Activated CD8-positive, alpha-beta memory T cell treated with anti-CD3 and anti-CD28 coated beads for 36 hours (primary cell): ENCODE measurements around the gene HIPK2. TPM values are rescaled to one million over a fixed set of nuclear protein-coding genes. Genes with fewer than 3 reads are reported as not detected.

Experiments
- CTCF ChIA-PET: fragments of 350-600 bp; sonication (Branson Sonifier 250); formaldehyde crosslinking; loops from one replicate; lab custom pipeline; 2021; ENCODE audit warnings: antibody characterized with exemption; lab: Charles Lee
- POLR2A ChIA-PET: fragments of 350-600 bp; sonication (Branson Sonifier 250); formaldehyde crosslinking; loops from one replicate; lab custom pipeline; 2021; ENCODE audit warnings: antibody characterized with exemption; lab: Charles Lee
- total RNA-seq, 2 experiments: library from RNA; stranded (reverse); gene quantifications; one replicate each; pipeline ENCODE4 v1.2.3, GENCODE V29; 2021

HIPK2 gene
- 10 to 100 TPM; 18.7 to 19.9 TPM for total RNA-seq

DNA sequence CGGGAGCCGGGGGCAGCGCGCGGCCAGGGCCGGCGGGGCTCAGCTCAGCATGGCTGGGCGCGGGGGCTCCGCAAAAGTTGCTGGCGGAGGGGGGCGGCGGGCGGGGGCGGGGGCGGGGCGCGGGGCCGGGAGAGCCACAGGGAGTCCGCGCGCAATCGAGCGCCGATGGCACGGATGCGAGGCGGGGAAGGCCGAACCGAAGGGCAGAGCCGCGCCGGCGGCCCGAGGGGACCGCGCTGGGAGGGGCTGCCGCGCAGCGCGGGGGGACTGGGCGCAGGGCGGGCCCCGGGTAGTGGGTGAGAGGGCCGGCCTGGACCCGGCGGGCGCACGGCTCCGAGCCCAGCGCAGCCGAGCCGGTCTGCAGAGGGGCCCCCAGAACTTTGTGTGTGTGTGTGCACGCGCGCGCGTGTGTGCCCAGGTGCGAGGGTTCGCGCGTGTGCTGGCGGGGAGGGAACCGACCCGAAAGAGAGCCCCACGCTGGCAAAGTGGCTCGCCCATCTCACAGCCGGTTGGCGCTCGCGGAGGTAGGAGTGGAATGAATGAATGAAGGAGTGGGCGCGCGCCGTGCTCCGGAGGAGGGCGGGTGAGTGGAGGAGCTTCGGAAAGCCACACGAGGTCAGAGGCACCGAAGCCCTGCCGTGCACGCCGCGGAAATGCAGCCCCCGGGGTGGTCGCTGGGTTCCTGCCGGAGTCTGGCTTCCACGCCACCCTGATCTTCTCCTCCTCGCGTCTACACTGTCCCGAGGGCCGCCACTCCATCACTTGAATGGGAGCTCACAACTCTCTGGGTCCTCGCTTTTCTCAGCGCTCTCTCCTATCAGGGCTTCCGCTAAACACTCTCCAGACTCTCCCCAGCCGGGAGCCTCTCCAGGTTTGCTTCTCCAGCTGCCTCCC lies at the start of gene HIPK2:
Gene HIPK2 (minus strand): TSS at position 51 of the 894 bp plus-strand sequence. CDS start 375 bp downstream, outside the sequence.
- ChIA-PET POLR2A (interaction anchor here (0.6 kb wide), 1 partner anchor 108 kb away, joined by 3 read pairs; no protein-coding TSS in a partner anchor), CTCF (interaction anchor here (1.2 to 2.2 kb wide), 2 partner anchors 10 to 132 kb away, joined by 4 to 10 read pairs; no protein-coding TSS in a partner anchor)

DNA sequence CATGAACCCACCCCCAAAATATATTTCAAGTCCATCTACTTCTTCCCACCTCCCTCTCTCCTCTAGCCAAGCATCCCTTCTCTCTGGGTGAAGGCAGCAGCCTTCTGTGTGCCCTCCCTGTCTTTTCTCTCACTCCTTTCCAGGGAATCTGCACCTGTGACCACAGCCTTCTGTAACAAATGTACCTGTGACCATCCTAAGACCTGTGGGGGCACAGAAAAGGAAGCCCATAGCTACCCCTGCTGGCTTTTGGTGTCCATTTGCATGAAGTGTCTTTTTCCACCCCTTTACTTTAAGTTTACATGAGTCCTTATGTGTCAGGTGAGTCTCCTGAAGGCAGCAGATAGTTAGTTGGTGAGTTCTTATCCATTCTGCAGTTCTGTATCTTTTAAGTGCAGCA lies 49.2 kb upstream of the HIPK2 start:
- ChIA-PET CTCF (no interaction called here), POLR2A (no interaction called here)

DNA sequence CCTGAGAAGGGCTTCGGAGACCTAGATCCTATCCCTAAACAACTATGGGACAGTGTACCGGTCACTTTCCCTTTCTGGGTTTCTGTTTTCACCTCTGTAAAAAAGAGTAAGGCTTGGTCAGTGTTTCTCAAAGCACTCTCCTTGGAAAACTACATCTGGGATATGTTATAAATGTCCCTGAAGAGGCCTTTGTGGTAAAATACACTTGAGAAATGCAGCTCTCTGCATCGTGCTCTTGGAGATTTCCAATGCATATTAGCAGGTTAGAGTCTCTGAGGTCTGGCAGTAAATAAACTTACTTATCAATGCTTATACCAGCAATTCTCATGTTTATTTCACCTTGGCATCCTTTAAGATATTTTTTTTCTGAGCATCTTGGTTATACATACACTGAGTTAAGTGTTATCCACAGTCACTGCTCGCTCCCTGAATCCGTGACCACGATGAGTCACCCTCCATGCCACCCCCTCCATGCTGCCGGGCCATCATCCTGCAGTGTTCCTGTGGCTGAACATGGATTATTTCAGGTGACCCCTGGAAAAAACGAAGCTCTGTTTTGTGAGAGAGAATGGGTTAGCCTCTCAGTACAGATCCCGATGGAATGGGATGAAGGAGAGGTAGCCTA lies 48.0 kb upstream of the HIPK2 start:
- ChIA-PET CTCF (no interaction called here), POLR2A (no interaction called here)

DNA sequence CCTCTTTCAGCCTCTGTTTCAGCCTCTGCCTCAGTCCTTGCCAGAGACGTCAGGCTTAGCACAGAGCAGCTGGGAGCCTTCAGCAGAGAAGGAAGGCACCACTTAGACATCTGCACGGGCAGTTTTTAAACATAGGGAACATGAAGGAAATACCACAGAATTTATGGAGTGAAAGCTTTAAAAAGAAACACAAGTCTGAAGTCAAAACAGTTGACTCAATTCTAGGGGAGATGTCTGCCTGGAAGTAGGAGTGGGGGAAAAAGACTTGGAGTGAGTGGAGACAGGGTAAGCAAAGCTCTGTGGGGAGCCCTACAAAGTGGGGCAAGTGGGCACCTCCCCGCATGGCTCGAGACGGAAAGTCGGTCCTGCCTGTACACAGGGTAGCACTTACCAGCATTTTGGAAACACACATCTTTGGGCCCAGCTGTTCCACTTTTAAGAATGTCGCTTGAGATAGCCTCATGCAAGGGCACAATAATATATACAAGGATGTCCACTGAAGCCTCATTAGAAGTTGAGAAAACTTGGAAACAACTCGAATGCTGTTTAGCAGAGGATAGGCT lies 46.2 kb upstream of the HIPK2 start:
- ChIA-PET CTCF (interaction anchor here (1.5 kb wide), 1 partner anchor 178 kb away, joined by 5 read pairs; no protein-coding TSS in a partner anchor), POLR2A (no interaction called here)

DNA sequence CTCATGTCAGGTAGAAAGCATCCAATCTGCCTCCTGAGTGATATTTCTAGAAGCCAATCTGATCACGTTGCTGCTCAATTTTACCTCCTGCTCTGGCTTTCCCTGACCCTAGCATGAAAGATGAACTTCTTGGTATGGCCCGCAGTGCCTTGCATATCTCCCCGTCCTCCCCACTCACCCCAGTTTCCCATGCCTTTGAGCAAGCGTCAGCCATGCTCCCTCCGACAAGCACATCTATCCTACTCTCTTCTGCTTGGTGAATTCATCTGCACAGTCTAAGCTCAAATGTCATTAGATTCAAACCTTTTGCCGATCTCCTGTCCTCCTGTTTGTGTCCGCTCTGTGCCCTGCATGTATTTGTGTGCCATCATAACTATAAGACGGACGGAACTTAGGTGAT lies 45.1 kb upstream of the HIPK2 start:
- ChIA-PET CTCF (interaction anchor here (1.5 kb wide), 1 partner anchor 177 kb away, joined by 5 read pairs; no protein-coding TSS in a partner anchor), POLR2A (no interaction called here)

DNA sequence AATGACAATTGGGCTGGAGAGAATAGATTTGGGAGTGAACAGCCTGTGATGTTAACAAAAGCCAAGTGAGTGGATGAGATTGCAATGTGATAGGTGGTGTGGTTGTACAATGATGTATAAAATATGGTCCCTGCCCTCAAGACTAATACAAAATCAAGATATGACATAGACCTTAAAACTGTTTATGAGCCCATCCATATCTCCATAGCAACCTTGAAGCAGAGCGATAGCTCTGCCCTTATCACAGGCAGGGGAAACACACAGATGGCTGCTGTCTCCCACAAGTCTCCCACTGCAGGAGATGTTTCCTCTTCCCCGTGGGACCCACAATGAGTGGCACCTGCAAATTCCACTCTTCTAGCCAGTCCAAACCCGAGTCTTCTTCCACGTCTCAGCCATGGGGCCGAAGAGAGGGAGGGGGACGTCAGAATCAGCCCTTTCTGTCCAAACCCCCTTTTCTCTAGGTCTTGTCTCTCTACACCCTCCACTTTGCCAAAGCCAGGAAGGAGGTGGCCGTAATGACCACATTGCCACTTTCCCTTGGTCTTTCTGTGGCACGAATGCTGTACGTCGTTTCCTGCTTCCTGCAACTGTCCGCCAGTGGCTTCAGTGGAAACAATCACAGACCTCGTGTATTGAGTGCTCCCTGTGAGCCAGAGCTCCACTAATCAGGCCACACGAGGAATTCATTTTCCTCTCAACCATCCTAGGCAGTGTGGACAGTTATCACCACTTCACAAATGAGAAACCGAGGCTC lies 43.7 kb upstream of the HIPK2 start:
- CTCF ChIA-PET = no interaction called here

DNA sequence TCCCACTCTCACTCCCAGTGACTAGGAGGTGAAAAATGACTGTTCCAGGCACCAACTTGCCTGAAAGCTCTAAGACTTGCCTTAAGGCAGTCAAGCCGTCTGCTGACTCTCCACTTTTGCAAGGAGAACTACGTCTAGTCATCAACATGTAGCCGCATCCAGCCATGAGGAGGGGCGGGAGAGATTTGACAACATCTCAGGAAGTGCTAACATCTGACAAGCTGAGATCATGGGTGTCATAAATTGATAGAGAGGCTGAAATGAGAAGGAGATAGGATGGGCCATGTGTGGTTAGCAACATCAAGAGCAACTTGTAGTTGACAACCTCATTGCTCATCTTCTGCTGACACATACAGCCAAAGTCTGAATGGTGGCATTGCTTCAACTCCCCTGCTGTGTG lies 42.3 kb upstream of the HIPK2 start:
- ChIA-PET CTCF (no interaction called here), POLR2A (no interaction called here)

More for the DNA sequence above, 43.7 kb upstream of the HIPK2 start:
- POLR2A ChIA-PET = no interaction called here

DNA sequence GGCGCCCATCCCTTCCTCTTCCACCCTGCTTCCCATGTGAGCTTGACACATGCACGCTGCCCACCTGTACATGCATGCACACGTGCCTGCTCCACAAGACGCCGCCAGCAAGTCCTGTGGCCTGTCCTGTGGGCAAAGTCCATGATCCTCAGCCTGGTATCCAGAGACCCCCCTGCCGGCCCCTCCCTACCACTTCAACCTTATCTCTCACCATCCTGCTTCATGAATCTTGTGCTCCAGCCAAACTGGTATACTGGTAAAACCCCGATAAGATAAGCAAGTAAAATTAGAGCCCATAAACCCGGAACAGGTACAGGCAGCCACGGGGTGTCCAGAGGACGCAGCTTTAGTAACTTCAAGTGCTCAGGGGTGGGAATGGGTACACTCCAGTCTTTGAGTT lies 39.5 kb upstream of the HIPK2 start:
- POLR2A ChIA-PET = interaction anchor here (0.6 to 0.7 kb wide), 2 partner anchors 62 to 196 kb away, joined by 3 read pairs; no protein-coding TSS in a partner anchor
- CTCF ChIA-PET = no interaction called here

DNA sequence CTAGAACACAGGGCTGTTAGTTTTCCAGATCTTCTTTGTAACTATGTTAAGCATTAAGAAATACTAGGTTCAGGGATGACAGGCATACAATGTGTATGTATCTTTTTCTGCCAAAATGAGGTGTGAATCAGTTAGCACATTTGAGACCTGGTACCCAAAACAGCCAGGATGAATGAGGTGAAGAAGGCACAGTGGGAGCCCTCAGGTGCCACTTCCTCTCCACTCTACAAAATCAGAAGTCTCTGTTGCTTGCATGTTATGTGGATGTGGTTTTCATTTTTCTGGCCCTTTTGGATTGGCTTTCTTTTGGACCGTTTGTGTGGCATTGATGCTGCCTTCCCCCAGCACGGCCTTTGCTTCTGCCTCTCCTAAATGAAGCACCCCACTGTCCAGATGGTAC lies 35.9 kb upstream of the HIPK2 start:
- ChIA-PET POLR2A (no interaction called here), CTCF (no interaction called here)

DNA sequence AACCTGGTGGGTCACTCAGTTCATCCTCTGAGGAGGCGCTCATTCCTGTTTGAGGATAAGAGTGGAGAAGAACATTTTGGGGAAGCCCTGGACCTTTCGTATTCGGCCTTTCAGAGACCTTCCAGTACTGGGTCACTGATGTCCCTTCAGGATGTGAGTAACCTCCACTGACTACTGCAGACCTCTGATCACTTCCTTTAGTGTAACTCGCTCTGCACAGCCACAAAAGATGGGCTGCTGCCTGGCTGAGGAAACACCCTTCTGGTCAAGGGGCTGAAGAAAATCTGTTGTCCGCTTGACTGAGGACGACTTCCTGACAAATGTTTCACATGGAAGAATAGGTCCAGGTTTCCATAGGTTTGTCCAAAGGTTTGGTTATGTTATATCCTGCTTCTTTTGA lies 35.4 kb upstream of the HIPK2 start:
- CTCF ChIA-PET = no interaction called here

DNA sequence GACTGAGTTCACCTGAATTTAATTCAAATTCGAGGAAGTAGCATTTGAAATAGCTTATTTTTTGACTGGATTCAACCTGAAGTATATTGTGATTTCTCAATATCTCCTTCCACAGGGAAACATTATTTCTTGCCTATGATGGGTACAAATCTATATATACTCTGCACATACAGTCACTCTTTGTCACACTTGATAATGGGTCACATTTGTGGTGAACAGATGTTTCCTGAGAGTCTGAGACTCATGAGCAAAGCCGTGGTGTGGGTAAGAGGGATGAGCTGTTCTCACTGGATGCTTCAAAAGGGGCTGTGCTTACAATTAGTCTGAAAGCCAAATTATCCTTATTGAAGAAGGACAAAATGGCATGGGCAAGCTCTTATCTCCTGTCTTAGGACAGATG lies 33.3 kb upstream of the HIPK2 start:
- ChIA-PET CTCF (no interaction called here), POLR2A (no interaction called here)

More for the DNA sequence above, 35.4 kb upstream of the HIPK2 start:
- POLR2A ChIA-PET = no interaction called here

DNA sequence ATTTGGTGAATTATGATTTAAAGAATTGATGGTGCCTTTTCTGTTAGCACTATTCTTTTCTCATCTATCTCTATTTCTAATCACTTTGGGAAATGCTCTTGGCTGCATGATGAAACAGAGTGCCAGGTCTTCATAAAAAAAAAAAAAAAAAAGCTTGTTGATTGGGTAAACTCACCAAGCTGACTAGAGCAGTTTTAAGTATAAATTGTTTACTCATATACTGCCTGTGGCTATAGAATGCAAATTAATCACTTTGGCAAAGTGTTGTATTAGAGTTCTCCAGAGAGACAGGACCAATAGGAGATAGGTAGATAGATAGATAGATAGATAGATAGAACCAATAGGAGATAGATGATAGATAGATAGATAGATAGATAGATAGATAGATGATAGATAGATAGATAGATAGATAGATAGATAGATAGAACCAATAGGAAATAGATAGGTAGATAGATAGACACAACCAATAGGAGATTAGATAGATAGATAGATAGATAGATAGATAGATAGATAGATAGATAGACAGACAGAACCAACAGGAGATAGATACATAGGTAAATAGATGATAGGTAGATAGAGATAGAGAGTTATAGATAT lies 31.1 kb upstream of the HIPK2 start:
- CTCF ChIA-PET = no interaction called here
- POLR2A ChIA-PET = interaction anchor here (0.6 kb wide), 1 partner anchor 924 kb away, joined by 4 read pairs; no protein-coding TSS in a partner anchor

DNA sequence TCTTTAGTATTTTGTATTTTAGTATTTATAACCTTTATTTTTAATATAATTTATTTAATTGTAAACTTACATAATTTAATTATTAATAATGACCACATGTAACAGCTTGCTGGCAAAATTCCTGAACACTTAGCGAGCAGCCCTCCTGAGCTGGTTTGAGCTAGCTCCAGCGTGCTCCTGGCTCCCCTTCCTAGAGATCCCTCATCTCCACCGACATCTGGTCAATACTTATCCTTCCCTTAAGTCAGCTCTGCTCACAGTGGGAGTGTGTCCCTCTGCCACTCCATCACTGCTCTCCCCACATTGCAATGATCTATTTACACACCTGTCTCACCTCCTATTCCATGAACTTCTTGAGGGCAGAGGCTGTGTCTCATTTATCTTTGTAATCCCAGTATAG lies 30.6 kb upstream of the HIPK2 start:
- ChIA-PET CTCF (no interaction called here), POLR2A (no interaction called here)

DNA sequence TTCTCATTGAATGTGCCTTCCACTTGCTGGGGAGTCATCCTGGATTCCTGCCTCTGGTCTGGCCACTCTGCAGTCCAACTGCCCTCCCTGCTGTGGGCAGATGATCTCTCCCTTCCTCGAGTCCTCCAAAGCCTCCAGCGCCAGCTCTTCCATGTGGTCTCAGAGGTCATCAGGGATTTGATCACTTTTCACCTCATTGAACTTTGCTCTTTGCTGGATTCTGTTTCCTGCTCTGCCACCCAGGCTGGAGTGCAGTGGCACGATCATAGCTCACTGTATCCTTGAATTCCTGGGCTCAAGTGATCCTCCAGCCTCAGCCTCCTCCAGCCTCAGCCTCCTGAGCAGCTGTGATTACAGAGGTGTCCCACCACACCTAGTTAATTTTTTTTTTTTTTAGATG lies 29.2 kb upstream of the HIPK2 start:
- ChIA-PET CTCF (interaction anchor here (0.7 kb wide), 1 partner anchor 54 kb away, joined by 4 read pairs; no protein-coding TSS in a partner anchor), POLR2A (no interaction called here)

DNA sequence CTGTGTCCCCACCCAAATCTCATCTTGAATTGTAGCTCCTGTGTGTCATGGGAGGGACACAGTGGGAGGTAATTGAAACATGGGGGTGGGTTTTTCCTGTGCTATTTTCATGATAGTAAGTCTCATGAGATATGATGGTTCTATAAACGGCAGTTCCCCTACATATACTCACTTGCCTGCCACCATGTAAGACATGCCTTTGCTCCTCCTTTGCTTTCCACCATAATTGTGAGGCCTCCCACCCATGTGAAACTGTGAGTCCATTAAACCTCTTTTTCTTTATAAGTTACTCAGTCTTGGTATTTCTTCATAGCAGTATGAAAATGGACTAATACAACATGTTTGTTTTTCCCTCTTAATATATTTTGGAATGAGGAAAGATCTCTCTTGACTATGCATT lies 26.8 kb upstream of the HIPK2 start:
- POLR2A ChIA-PET = no interaction called here
- CTCF ChIA-PET = no interaction called here

DNA sequence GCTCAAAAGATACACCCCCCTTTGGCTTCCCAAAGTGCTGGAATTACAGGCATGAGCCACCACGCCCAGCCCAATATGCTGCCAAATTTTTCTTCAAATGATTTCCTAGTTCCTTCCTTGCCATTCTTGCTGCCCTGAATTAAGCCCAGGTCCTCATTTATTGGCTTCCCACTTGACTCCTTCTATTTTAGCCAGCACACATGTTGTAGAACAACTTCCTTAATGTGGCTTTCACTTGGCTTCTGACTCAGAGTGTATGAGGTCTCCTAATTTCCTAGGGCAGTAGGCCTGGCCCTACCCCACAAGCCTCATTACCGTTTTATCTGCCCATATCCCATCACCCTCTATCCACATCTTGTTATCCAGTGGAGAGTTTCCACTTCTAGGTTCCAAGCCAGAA lies 21.8 kb upstream of the HIPK2 start:
- ChIA-PET CTCF (interaction anchor here (1.2 kb wide), 1 partner anchor 154 kb away, joined by 3 read pairs; no protein-coding TSS in a partner anchor), POLR2A (no interaction called here)

DNA sequence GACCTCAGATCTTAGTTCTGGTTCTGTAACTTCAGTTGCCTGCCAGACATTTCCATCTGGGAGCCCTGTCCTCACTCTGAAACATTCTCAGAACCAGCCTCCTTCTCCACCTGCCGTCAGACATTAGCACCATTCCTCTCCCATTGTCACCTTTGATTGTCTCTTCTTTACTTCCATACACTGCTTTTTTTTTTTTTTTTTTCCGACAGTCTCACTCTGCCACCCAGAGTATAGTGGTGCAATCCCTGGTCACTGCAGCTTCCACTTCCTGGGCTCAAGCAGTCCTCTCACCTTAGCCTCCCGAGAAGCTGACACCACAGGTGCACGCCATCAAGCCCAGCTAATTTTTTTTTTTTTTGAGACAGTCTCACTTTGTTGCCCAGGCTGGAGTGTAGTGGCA lies 21.1 kb upstream of the HIPK2 start:
- CTCF ChIA-PET = no interaction called here
- POLR2A ChIA-PET = no interaction called here

DNA sequence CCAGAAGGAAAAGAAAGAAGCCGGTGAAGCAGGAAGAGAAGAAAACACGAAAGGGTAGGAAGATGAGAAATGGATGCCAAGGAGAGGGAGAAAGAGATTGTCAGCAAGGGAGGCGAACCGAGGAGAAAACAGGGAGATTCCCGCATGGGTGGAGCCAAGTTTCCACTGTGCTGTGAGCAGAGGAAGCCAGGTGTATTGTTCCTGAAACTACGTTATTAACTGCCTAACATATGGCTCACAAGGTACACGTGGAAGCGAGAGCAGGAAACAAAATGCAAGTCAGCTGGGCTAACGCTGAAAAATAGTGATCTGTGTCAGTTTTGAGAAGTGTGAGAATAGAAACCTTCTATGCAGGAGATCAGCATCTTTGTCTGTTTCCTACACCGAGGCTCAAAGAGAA lies 20.4 kb upstream of the HIPK2 start:
- ChIA-PET POLR2A (no interaction called here), CTCF (no interaction called here)

DNA sequence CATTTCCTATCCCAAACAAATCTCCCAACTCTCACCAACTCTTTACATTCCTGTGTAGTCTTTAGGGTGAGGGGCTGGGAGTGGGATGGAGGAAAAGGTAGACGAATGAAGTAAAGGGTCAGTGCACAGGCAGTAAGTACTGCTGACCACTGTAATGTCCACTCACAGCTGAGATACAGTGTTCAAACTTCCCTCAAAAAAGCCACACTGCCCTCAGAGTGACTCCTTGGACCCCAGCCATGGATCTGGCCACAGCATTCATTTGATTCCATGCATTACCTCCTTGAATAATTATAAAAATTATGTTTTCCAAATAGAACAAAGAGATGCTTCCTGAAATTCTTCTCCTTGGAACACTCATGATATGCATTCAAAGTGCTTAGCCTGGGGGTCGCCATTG lies 19.8 kb upstream of the HIPK2 start:
- ChIA-PET CTCF (no interaction called here), POLR2A (no interaction called here)
